ENCODE measurements around the gene WDR87.

DNA sequence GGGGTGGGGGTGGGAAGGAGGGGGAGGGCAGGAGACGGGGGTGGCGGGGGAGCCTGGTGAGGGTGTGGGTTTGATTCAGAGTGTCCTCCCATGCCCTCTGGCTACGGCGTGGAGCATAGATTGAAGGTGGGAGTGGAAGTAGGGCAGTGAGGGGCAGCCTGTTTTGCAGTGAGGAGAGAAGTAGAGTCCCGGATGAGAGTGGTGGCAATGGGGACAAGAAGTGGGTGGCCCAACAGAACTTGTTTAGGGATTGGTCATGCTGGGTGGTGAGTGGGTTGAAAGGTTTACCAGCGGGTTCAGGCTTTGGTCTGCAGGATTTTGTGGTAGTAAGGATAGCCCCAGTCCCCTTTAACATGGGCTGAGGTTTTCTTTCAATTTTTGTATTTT lies 36.1 kb upstream of the WDR87 start:
- no peak for TF ChIP-seq ZNF133 (tag by site-specific recombination; IDR thresholded peaks at IDR 0.05)
- TF ChIP-seq, protein P1, sequence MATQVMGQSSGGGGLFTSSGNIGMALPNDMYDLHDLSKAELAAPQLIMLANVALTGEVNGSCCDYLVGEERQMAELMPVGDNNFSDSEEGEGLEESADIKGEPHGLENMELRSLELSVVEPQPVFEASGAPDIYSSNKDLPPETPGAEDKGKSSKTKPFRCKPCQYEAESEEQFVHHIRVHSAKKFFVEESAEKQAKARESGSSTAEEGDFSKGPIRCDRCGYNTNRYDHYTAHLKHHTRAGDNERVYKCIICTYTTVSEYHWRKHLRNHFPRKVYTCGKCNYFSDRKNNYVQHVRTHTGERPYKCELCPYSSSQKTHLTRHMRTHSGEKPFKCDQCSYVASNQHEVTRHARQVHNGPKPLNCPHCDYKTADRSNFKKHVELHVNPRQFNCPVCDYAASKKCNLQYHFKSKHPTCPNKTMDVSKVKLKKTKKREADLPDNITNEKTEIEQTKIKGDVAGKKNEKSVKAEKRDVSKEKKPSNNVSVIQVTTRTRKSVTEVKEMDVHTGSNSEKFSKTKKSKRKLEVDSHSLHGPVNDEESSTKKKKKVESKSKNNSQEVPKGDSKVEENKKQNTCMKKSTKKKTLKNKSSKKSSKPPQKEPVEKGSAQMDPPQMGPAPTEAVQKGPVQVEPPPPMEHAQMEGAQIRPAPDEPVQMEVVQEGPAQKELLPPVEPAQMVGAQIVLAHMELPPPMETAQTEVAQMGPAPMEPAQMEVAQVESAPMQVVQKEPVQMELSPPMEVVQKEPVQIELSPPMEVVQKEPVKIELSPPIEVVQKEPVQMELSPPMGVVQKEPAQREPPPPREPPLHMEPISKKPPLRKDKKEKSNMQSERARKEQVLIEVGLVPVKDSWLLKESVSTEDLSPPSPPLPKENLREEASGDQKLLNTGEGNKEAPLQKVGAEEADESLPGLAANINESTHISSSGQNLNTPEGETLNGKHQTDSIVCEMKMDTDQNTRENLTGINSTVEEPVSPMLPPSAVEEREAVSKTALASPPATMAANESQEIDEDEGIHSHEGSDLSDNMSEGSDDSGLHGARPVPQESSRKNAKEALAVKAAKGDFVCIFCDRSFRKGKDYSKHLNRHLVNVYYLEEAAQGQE (tag by site-specific recombination; IDR thresholded peaks at IDR 0.05): no peak
- TF ChIP-seq SP2 (tag by site-specific recombination; IDR thresholded peaks at IDR 0.05): no peak
- no peak for TF ChIP-seq ZNF138 (tag by site-specific recombination; IDR thresholded peaks at IDR 0.05; ENCODE audit: borderline replicate concordance)
- TF ChIP-seq PRDM1 (tag by site-specific recombination; IDR thresholded peaks at IDR 0.05): no peak
